Dendritic cell treated with granulocyte-macrophage colony-stimulating factor and Interleukin-4, amounts not matched to agents 40 ng/mL and 50 ng/mL, for 4 days (primary cell): Measurements from ENCODE around the gene ZFAND4.

ENCODE experiments used
- H3K27ac Mint-ChIP-seq: one replicate; pipeline ENCODE4 v1.8.0; 2022; ENCODE audit warnings: mild to moderate bottlenecking, mixed read lengths
- H3K27me3 Mint-ChIP-seq: one replicate; pipeline ENCODE4 v1.8.0; 2022; ENCODE audit warnings: mild to moderate bottlenecking, mixed read lengths
- H3K36me3 Mint-ChIP-seq: one replicate; pipeline ENCODE4 v1.8.0; 2022; ENCODE audit warnings: low read depth, mixed read lengths
- H3K4me1 Mint-ChIP-seq: one replicate; pipeline ENCODE4 v1.8.0; 2022; ENCODE audit warnings: low read depth, mixed read lengths
- H3K4me3 Mint-ChIP-seq: one replicate; pipeline ENCODE4 v1.8.0; 2022; ENCODE audit warnings: mild to moderate bottlenecking, moderate library complexity, mixed read lengths
- H3K9me3 Mint-ChIP-seq: one replicate; pipeline ENCODE4 v1.8.0; 2022; ENCODE audit warnings: mixed read lengths
- intact Hi-C: fragments of 100-400 bp; cut with micrococcal nuclease; formaldehyde crosslinking; loops from one replicate; pipeline ENCODE4 v1.15.0; 2022

The ZFAND4 gene

GRCh38 chr10:45569471-45569870 is 103.1 kb downstream of the ZFAND4 start:
- Mint-ChIP-seq H3K27ac (no peak overlapping the region), H3K9me3 (no peaks in the 10 kb centered on the region), H3K36me3 (no peaks in the 10 kb centered on the region), H3K27me3 (no peaks in the 10 kb centered on the region), H3K4me3 (no peak overlapping the region), H3K4me1 (peaks cover 4% of the 10 kb centered on the region)
- intact Hi-C loops: no loop called here

- peaks cover 16% of the 10 kb centered on the region for H3K4me1 Mint-ChIP-seq
- H3K27me3 Mint-ChIP-seq: no peaks in the 10 kb centered on the region
- H3K27ac Mint-ChIP-seq: no peak overlapping the region
- intact Hi-C loops: no loop called here
- H3K36me3 Mint-ChIP-seq: no peaks in the 10 kb centered on the region
- H3K9me3 Mint-ChIP-seq: no peaks in the 10 kb centered on the region
- H3K4me3 Mint-ChIP-seq: no peak overlapping the region
Observed at GRCh38 chr10:45566415-45566814, 106.2 kb downstream of the ZFAND4 start.
